NCI-H146 (cell line): Measurements from ENCODE around the gene TCTN1.
A peak's percentile ranks its signal among the peaks of the same experiment; 100 is the strongest.

Source experiments
- DNase-seq: peaks from one replicate; lab custom pipeline; 2025; lab: John Stamatoyannopoulos, UW

Gene TCTN1

GRCh38 chr12:110680032-110680431 lies 66.1 kb downstream of the TCTN1 start:
- no peak for DNase-seq

- DNase-seq: no peak
Observed at GRCh38 chr12:110683888-110684287, 70.0 kb downstream of the TCTN1 start.

GRCh38 chr12:110684312-110684836 lies 70.4 kb downstream of the TCTN1 start:
- no peak for DNase-seq

- no peak for DNase-seq
Observed at GRCh38 chr12:110686294-110686903, 72.5 kb downstream of the TCTN1 start.

- no peak for DNase-seq
Observed at GRCh38 chr12:110687396-110688169, 73.7 kb downstream of the TCTN1 start.

GRCh38 chr12:110688446-110689280 lies 74.7 kb downstream of the TCTN1 start, which contains the start of gene HVCN1:
HVCN1 (minus strand) TSS chr12:110689115; CDS start chr12:110683245, 5,870 bp downstream.
- DNase-seq: peak; percentile 28

- DNase-seq: no peak
Observed at GRCh38 chr12:110689281-110690126, 75.6 kb downstream of the TCTN1 start.

- no peak for DNase-seq
Observed at GRCh38 chr12:110690127-110690430, 76.2 kb downstream of the TCTN1 start.

GRCh38 chr12:110693731-110694130 lies 79.8 kb downstream of the TCTN1 start:
- no peak for DNase-seq

GRCh38 chr12:110694330-110694901 lies 80.5 kb downstream of the TCTN1 start:
- no peak for DNase-seq

GRCh38 chr12:110696283-110696682 lies 82.4 kb downstream of the TCTN1 start:
- DNase-seq: no peak

- DNase-seq: no peak
Observed at GRCh38 chr12:110697236-110697635, 83.3 kb downstream of the TCTN1 start.

- peak; percentile 65 for DNase-seq
Observed at GRCh38 chr12:110698171-110698902, 84.4 kb downstream of the TCTN1 start.
